ENCODE results near the gene SHROOM1.

- TF ChIP-seq CTCF (IDR thresholded peaks at IDR 0.05) (no peak), POLR2A (IDR thresholded peaks at IDR 0.05) (no peak), EP300 (IDR thresholded peaks at IDR 0.05) (no peak)
These were observed 29.5 kb upstream of the SHROOM1 start for GRCh38 chr5:132859889-132860437.

Data from ovary (tissue), 3 donors.